H9 (cell line): Measurements from ENCODE around the gene TMEM9. TPM values are rescaled to one million over a fixed set of nuclear protein-coding genes. Genes with fewer than 3 reads are reported as not detected.

Experiments
- DNase-seq: peaks from one replicate; pipeline ENCODE4 v3.0.0-alpha.2; 2017
- H2AFZ ChIP-seq: one replicate; pipeline ENCODE4 v1.6.1; 2013; ENCODE audit warnings: mild to moderate bottlenecking, low read length, control low read depth, moderate library complexity
- H2AK5ac ChIP-seq: 2 replicates; pipeline ENCODE4 v1.6.1; 2013; ENCODE audit warnings: low read length, control low read depth, mixed read lengths; ENCODE audit not compliant: insufficient read length
- H2BK120ac ChIP-seq: one replicate; pipeline ENCODE4 v1.6.1; 2013; ENCODE audit warnings: low read depth, mild to moderate bottlenecking, low read length, control low read depth, inconsistent platforms; ENCODE audit not compliant: poor library complexity, severe bottlenecking
- H2BK12ac ChIP-seq: 2 replicates; pipeline ENCODE4 v1.6.1; 2013; ENCODE audit warnings: low read length, control low read depth, mixed read lengths, low read depth; ENCODE audit not compliant: insufficient read length
- H2BK15ac ChIP-seq: 2 replicates; pipeline ENCODE4 v1.6.1; 2013; ENCODE audit warnings: low read depth, low read length, control low read depth
- H2BK20ac ChIP-seq: one replicate; pipeline ENCODE4 v1.6.1; 2013; ENCODE audit warnings: low read depth, mild to moderate bottlenecking, low read length, control low read depth, inconsistent platforms; ENCODE audit not compliant: poor library complexity, severe bottlenecking
- H2BK5ac ChIP-seq: 2 replicates; pipeline ENCODE4 v1.6.1; 2013; ENCODE audit warnings: low read length, control low read depth, mixed read lengths; ENCODE audit not compliant: insufficient read length
- H3K14ac ChIP-seq: 2 replicates; pipeline ENCODE4 v1.6.1; 2013; ENCODE audit warnings: low read length, control low read depth; ENCODE audit not compliant: insufficient read depth
- H3K18ac ChIP-seq: 2 replicates; pipeline ENCODE4 v1.6.1; 2013; ENCODE audit warnings: low read depth, mild to moderate bottlenecking, mixed read lengths, low read length, control low read depth; ENCODE audit not compliant: insufficient read length
- H3K23ac ChIP-seq: 2 replicates; pipeline ENCODE4 v1.6.1; 2013; ENCODE audit warnings: low read length, control low read depth, mixed read lengths, low read depth; ENCODE audit not compliant: insufficient read length
- H3K23me2 ChIP-seq: 2 replicates; pipeline ENCODE4 v1.6.1; 2013; ENCODE audit warnings: low read depth, mild to moderate bottlenecking, mixed read lengths, low read length, control low read depth; ENCODE audit not compliant: insufficient read length, poor library complexity, severe bottlenecking
- H3K27ac ChIP-seq: 2 replicates; pipeline ENCODE4 v1.5.1; 2013; ENCODE audit warnings: low read length, control low read depth, mixed read lengths, low read depth; ENCODE audit not compliant: insufficient read length
- H3K27me3 ChIP-seq: 2 replicates; pipeline ENCODE4 v1.6.1; 2013; ENCODE audit warnings: low read length, control low read depth, inconsistent platforms; ENCODE audit not compliant: insufficient read depth
- H3K4ac ChIP-seq: 2 replicates; pipeline ENCODE4 v1.6.1; 2013; ENCODE audit warnings: low read depth, mild to moderate bottlenecking, control low read depth, inconsistent platforms, low read length, moderate library complexity
- H3K4me1 ChIP-seq: 2 replicates; pipeline ENCODE4 v1.6.1; 2013; ENCODE audit warnings: low read length, control low read depth, inconsistent platforms; ENCODE audit not compliant: insufficient read depth
- H3K4me2 ChIP-seq: 2 replicates; pipeline ENCODE4 v1.6.1; 2013; ENCODE audit warnings: low read length, control low read depth, mixed read lengths; ENCODE audit not compliant: insufficient read length, insufficient read depth
- H3K56ac ChIP-seq: 2 replicates; pipeline ENCODE4 v1.6.1; 2013; ENCODE audit warnings: low read depth, mild to moderate bottlenecking, mixed read lengths, low read length, control low read depth; ENCODE audit not compliant: insufficient read length
- H3K79me1 ChIP-seq: 2 replicates; pipeline ENCODE4 v1.6.1; 2013; ENCODE audit warnings: low read depth, mild to moderate bottlenecking, moderate library complexity, low read length, control low read depth, inconsistent platforms; ENCODE audit not compliant: insufficient read depth, poor library complexity, severe bottlenecking
- H3K79me2 ChIP-seq: 2 replicates; pipeline ENCODE4 v1.6.1; 2013; ENCODE audit warnings: low read length, control low read depth, inconsistent platforms; ENCODE audit not compliant: insufficient read depth
- H3K9ac ChIP-seq: 2 replicates; pipeline ENCODE4 v1.6.1; 2013; ENCODE audit warnings: low read length, control low read depth, mixed read lengths; ENCODE audit not compliant: insufficient read length; ENCODE audit errors: extremely low read depth
- H3K9me3 ChIP-seq: one replicate; pipeline ENCODE4 v1.6.1; 2013; ENCODE audit warnings: low read depth, low read length, inconsistent platforms; ENCODE audit not compliant: control insufficient read depth
- H3T11ph ChIP-seq: one replicate; pipeline ENCODE4 v1.6.1; 2013; ENCODE audit warnings: mild to moderate bottlenecking, low read length, control low read depth, inconsistent platforms
- H4K20me1 ChIP-seq: one replicate; pipeline ENCODE4 v1.6.1; 2013; ENCODE audit not compliant: control insufficient read depth, insufficient read length, insufficient read depth
- H4K5ac ChIP-seq: 2 replicates; pipeline ENCODE4 v1.6.1; 2013; ENCODE audit warnings: low read depth, mild to moderate bottlenecking, mixed read lengths, low read length, control low read depth; ENCODE audit not compliant: insufficient read length
- H4K8ac ChIP-seq: replicated peaks from 2 replicates; pipeline ENCODE4 v1.6.1; 2013; ENCODE audit warnings: low read length, control low read depth, mixed read lengths, low read depth; ENCODE audit not compliant: insufficient read length
- H4K91ac ChIP-seq: 2 replicates; pipeline ENCODE4 v1.6.1; 2013; ENCODE audit warnings: low read depth, mild to moderate bottlenecking, moderate library complexity, mixed read lengths, low read length, control low read depth; ENCODE audit not compliant: insufficient read length
- H3K27ac Mint-ChIP-seq, 3 experiments: 2 replicates in 2 of 3; 3 replicates in 1 of 3; pipeline ENCODE4 v1.8.0; 2020 to 2021; ENCODE audit warnings: mixed read lengths in 3 of 3, mild to moderate bottlenecking in 1 of 3, moderate library complexity in 1 of 3
- H3K27me3 Mint-ChIP-seq: 2 replicates; pipeline ENCODE4 v1.8.0; 2021; ENCODE audit warnings: low read depth, mild to moderate bottlenecking, moderate library complexity, mixed read lengths
- H3K36me3 Mint-ChIP-seq, 3 experiments: 2 replicates in 2 of 3; 3 replicates in 1 of 3; pipeline ENCODE4 v1.8.0; 2020 to 2021; ENCODE audit warnings: low read depth in 3 of 3, mixed read lengths in 3 of 3; ENCODE audit not compliant: insufficient read depth in 1 of 3
- H3K4me1 Mint-ChIP-seq, 2 experiments: 2 replicates each; pipeline ENCODE4 v1.8.0; 2020; ENCODE audit warnings: mixed read lengths in 2 of 2
- H3K4me3 Mint-ChIP-seq, 2 experiments: 2 replicates in 1 of 2; 3 replicates in 1 of 2; pipeline ENCODE4 v1.8.0; 2020 to 2021; ENCODE audit warnings: mild to moderate bottlenecking in 2 of 2, mixed read lengths in 2 of 2, moderate library complexity in 1 of 2
- H3K9me3 Mint-ChIP-seq, 2 experiments: 2 replicates in 1 of 2; 3 replicates in 1 of 2; pipeline ENCODE4 v1.8.0; 2020; ENCODE audit warnings: mild to moderate bottlenecking in 2 of 2, mixed read lengths in 2 of 2, moderate library complexity in 1 of 2
- total RNA-seq: library from RNA; stranded (reverse); gene quantifications from 2 replicates; pipeline ENCODE4 v1.2.1, GENCODE V29; 2021
- TF ChIP-seq, protein P1 (sequence below): fragments of 200-600 bp; sonication (generic); conservative IDR thresholded peaks from 3 replicates; pipeline ENCODE4 v1.8.0; 2021; ENCODE audit warnings: antibody characterized with exemption, mild to moderate bottlenecking

Gene TMEM9
- total RNA-seq, 1 experiment from 2014 or later: 93.4 TPM

- Mint-ChIP-seq H3K27me3 (peaks cover 5% of the 10 kb centered on the region; the same call in 1 of the 2 replicates), H3K9me3 (no peaks in the 10 kb centered on the region), H3K4me1 (peaks cover 20 to 23% of the 10 kb centered on the region in 2 experiments), H3K4me3 (no peak overlapping the region), H3K36me3 (peaks cover 4 to 13% (median 6%) of the 10 kb centered on the region in 3 experiments; a peak in 5 of 7 replicates), H3K27ac (no peak overlapping the region)
- Histone ChIP-seq H3K9ac (no peak overlapping the region), H4K20me1 (peaks cover 2% of the 10 kb centered on the region), H3K18ac (no peak overlapping the region), H3K4ac (no peak overlapping the region), H3K4me1 (peaks cover 4% of the 10 kb centered on the region; the same call in 1 of the 2 replicates), H3T11ph (no peak overlapping the region), H3K4me2 (no peak overlapping the region), H2AK5ac (no peak overlapping the region), H3K23ac (no peak overlapping the region), H3K27ac (no peak overlapping the region), H2BK15ac (no peak overlapping the region), H2AFZ (no peak overlapping the region), H3K79me2 (no peaks in the 10 kb centered on the region), H3K56ac (no peak overlapping the region), H2BK5ac (no peak overlapping the region), H3K27me3 (no peaks in the 10 kb centered on the region), H2BK20ac (no peak overlapping the region), H4K8ac (no peak overlapping the region), H3K23me2 (no peaks in the 10 kb centered on the region), H4K5ac (no peak overlapping the region), H4K91ac (no peak overlapping the region), H2BK12ac (no peak overlapping the region), H3K9me3 (no peaks in the 10 kb centered on the region), H3K79me1 (no peaks in the 10 kb centered on the region), H3K14ac (no peak overlapping the region), H2BK120ac (no peak overlapping the region)
- TF ChIP-seq, protein P1, sequence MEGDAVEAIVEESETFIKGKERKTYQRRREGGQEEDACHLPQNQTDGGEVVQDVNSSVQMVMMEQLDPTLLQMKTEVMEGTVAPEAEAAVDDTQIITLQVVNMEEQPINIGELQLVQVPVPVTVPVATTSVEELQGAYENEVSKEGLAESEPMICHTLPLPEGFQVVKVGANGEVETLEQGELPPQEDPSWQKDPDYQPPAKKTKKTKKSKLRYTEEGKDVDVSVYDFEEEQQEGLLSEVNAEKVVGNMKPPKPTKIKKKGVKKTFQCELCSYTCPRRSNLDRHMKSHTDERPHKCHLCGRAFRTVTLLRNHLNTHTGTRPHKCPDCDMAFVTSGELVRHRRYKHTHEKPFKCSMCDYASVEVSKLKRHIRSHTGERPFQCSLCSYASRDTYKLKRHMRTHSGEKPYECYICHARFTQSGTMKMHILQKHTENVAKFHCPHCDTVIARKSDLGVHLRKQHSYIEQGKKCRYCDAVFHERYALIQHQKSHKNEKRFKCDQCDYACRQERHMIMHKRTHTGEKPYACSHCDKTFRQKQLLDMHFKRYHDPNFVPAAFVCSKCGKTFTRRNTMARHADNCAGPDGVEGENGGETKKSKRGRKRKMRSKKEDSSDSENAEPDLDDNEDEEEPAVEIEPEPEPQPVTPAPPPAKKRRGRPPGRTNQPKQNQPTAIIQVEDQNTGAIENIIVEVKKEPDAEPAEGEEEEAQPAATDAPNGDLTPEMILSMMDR: no peak
- DNase-seq: no peak
These were observed 2.5 kb upstream of the TMEM9 start for GRCh38 chr1:201156819-201157218.
